LHCN-M2 (cell line): ENCODE measurements around the gene PACS2. TPM values are rescaled to one million over a fixed set of nuclear protein-coding genes. Genes with fewer than 3 reads are reported as not detected.
A peak's percentile ranks its signal among the peaks of the same experiment; 100 is the strongest.

Experiments used
- DNase-seq: peaks from one replicate; pipeline ENCODE4 v3.0.0-alpha.2; 2012; ENCODE audit warnings: low read depth
- total RNA-seq: library from RNA; depleted of rRNA; stranded (reverse); fragments of >200 nt; gene quantifications from 2 replicates; pipeline ENCODE4 v1.2.3, GENCODE V29; 2014

Gene PACS2
- total RNA-seq, 1 experiment from 2014 or later: 45.3 TPM

DNA sequence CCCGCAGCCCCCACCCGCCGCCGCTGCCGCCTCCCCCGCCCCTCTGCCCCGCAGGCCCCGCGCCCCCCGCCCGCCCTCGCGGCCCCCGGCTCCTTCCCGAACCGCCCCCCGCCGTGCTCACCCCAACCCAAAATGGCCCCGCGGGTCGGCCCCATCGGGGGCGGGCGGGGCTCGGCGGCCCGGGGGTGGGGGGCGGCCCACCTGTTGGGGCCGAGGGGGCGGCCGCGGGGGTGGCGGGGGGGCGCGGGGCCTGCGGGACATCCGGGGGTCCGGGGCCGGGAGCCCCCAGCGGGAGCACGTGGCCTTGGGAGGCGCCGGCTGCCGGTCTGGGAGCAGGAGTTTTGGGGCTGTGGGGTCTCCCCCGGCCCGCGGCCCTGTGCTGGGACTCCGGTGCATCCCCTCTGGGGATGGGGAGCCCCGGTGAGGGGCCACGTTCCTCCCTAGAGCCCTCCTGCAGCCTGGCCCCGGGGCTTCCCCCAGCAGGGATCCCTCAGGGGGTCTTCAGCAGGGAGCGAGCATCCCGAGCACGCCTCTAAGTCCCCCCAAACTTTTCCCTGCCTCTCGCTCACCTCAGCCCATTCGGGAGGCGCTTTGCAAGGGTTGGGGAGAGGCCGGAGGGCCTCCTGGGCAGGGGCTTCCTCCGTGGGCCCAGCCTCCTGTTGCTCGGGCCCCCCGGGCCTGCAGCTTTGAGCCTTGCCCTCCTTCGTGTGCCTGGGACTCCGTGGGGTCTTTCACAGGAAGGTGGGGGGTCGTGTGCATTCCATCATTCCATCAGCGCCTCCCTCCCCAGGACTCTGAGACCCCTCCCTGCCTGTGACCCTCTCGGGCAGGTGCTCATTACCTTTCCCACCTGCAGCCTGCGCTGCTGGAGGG is 105.8 kb downstream of the PACS2 start:
- DNase-seq: no peak

DNA sequence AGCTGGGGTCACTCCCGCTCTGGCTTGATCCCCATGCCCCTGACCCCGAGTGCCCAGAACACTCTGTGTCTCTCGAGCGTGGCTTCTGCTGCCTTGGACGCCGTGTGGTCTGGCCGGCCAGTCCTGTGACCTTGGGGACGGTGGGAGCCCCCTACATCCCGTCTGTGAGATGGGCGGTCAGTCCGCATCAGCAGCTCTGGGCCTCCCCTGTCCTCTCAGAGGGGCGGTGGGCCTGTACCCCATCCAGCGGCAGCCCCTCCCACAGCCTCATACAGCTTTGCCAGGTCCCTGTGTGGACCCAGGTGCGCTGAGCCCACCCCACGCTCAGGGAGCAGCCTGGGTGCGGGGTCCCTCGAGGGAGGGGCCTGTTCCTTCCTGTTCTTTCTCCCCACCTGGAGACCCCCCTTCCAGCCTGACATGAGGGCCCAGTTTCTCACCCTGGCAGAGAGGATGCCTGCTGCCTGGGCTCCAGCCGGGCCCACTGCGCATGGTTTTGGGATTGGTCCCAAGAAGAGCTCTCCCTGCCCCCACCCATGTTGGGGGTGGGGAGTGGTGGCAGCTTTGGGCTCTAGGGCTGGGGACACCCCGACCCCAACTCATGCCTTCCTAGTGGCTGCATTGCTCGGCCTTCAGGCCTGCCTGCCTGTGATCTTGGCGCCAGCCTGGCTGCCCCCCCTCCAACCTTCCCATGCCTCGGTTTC is 106.6 kb downstream of the PACS2 start:
- DNase-seq: no peak

DNA sequence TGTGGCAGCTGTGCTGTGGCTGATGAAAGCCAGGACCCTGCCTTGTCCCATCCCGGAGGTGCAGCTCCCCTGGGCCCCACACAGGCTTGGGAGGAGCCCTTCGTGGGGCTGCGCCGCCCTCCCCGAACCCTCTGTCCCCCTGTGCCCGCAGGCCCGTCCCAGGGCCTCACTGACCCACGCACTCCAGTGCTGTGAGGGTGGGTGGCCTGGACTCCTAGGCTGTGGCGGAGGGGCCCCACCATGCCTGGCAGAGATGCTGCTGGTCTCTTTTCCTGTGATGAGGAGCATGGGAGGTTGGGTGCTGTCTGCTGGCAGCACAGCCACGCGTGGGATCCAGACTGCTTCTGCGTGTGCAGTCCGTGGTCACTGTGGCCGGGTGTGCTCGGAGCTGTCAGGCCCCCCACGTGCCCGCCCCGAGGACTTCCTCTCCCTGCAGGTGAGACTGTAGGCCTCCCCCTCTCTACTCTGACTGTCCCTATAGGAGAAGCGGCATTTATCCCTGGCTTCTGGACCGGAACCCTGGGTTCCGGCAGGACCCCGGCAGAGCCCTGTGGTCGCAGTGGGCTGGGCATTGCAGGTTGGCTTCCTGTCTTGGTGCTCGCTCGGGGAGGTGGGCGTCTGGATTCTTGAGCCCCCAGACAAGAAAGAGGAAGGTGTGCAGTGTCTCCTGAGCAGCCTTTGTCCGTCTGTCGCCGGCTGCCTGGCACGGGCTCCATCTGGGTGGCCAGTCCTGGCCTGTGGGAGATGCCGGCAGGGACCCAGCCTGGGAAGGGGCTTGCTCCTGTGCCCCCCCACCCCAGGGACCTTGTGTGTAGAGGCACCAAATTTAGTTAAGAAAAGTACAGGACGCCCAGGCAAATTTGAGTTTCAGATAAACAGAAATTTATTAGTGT is 107.4 kb downstream of the PACS2 start:
- DNase-seq: no peak

DNA sequence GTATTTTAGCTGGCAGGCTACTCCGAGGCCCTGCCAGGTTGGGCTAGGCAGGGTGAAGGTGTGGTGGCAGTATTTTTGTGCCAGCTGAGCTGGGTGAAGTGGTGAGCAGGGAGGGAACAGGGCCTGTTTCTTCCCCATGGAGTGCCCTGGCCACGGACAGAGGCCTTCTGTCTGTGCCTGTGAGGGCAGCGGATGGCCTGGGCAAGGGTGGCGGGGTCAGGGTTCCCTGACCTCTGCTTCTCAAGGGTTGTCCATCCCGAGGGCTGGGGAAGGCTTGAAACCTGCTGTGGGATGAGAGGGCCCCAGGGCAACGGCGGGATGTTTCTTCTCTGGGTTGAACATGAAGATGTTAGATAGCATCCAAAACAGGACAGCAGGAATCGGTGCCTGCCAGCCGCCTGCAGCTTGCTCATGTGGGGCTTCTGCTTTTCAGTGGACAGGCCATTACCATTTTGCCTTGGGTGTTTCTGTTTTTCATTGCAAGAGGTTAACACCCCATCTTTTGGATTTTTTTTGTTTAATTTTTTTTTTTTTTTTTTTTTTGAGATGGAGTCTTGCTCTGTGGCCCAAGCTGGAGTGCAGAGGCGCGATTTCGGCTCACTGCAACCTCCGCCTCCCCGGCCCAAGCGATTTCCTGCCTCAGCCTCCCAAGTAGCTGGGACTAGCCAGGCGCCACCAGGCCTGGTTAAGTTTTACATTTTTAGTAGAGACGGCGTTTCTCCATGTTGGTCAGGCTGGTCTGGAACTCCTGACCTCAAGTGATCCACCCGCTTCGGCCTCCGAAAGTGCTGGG is 108.3 kb downstream of the PACS2 start:
- no peak for DNase-seq

DNA sequence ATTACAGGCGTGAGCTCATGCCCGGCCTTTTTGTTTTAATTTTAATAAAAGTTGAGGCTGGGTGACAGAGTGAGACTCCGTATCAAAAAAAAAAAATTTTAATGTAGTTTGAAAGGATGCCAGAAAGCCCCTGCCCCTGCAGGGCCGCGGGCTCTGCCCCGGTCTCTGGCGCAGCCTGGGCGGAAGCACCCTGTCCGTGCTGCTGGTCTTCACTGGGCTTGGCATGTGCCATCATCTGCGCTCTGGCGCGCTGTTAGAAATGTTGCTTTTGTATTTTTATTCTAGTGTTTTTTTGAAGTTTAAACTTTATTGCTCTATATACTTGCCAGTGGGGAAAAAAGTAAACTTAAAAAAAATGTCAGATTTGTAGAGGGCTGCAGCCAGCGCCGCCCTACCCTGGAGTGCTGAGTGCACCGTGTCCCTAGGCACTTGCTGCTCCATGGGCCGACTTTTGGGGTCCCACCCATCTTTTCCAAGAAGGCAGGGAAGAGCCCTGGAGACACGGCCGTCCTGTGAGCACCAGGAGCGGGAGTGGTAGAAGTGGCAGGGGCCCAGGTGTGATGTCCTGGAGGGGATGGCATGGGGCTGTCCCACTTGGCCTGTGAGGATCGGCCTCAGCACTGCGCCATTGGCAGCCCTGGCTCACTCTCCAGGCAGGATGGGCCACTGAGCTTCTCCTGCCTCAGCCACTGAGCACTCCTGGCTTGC is 109.1 kb downstream of the PACS2 start:
- DNase-seq: no peak

DNA sequence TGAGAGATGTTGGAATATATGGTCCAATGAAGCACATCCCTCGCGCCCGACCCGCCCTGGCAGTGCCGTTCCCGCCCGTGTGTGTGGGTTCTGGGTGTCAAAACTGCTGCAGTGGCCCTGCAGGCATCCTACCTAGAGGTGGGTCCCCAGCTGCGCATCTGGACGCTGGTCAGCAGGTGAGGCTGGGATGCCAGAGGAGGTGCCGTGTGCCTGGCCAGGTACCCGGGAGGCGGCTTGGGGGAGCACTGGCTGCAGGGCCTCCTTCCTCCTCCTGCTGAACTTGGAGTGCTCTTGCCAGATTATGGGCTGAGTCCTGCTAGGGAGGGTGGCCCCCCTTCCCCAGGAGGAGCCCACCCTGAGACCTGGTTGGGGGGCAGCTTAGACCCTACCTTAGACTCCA is 110.3 kb downstream of the PACS2 start:
- DNase-seq: no peak

DNA sequence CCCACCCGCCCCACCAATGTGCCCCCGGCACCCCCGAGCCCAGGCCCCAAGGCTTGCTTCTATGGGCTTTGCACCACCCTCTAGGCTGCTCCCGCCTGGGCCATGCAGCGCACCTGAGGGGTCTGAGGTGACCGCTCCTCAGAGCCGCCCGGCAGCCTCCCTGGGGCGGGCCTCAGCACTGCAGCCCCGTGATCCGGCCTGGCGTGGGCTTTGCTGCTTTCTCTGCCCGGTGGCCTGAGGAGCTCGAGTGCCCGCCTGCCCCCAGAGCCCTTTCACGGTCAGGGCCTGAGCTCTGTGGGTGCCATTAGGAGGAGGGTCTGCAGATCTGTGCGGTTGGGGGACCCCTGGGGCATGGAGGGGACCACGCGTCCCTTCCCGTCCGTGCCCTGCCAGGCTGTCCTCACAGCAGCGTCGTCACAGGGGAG is 111.3 kb downstream of the PACS2 start:
- no peak for DNase-seq

DNA sequence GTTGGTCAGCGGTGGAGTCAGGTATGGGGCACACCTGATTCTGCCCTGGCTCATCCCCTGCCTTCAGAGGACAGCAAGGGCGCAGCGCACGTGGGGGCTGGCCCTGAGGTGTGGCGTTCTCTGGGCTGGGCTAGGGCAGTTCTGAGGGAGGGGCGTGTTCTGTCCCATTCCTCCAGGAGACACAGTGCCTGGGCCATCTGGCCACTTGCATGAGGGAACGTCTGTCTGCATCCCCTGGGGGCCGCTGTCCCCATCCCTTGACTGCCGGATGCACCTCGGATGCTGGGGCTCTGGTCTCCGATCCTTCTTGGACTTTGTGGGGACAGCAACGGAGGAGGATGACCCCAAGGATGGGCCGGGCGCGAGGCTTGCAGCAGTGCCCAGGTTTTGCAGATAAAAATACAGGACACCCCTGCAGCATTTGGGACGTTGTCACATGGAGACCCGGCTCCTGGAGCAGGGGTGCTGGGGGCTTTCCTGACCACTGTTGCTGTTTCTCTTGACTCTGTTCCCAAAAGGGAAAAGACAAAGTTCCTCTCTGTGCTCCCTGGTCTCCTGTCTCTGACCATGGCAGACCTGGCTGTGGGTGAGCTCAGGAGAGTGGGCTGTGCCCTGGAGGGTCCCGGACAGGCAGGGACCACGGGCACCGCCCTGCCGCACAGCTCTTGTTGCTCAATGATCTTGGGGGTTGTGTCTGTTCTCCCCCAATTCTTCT is 112.0 kb downstream of the PACS2 start:
- no peak for DNase-seq

DNA sequence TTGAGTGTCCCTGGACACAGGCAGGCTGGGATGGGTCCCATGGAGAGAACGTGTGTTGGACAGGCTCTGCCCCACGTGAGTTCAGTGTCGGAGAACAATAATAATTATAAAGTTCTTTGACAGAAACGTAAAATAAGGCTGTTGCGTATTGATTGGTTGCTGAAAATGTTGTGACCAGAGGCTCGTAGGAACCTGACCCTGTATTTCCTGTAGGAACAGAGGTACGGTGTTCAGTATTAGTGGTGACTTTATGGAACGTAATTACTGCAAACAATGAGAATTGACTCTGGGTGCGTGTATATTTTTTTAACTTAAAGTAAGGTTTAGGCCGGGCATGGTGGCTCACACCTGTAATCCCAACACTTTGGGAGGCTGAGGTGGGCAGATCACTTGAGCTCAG is 112.9 kb downstream of the PACS2 start:
- no peak for DNase-seq

DNA sequence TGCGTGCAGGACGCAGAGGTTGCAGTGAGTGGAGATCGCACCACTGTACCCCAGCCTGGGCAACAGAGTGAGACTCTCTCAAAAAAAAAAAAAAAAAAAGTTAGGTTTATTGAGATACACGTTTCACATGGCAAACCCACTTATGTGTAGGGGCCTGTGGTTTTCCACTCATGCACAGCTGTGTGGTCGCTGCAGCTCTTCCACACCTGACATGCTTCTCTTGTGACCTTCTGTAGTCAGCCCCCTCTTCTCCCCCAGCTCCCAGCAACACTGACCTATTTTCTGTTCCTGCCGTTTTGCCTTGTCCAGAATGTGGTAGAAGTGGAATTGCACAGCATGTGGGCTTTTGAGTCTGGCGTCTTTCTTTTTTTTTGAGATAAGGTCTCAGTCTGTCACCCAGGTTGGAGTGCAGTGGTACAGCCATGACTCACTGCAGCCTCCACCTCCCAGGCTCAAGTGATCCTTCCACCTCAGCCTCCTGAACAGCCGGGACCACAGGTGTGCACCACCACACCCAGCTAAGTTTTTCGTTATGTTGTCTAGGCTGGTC is 113.5 kb downstream of the PACS2 start:
- DNase-seq: no peak

DNA sequence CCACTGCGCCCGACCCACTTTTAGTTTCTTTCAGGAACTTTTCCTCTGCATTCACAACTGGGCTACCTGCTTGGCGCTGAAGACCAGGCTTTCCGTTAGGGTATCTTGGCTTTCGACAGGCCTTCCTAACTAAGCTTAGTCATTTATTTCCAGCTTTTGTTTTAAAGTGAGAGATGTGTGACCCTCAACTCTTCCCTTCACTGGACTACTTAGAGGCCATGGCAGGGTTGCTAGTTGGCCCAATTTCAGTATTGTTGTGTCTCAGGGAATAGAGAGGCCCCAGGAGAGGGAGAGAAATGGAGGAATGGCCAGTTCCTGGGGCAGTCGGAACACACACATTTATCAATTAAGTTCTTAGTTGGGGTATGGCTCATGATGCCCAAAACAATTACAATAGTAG is 115.5 kb downstream of the PACS2 start:
- no peak for DNase-seq

DNA sequence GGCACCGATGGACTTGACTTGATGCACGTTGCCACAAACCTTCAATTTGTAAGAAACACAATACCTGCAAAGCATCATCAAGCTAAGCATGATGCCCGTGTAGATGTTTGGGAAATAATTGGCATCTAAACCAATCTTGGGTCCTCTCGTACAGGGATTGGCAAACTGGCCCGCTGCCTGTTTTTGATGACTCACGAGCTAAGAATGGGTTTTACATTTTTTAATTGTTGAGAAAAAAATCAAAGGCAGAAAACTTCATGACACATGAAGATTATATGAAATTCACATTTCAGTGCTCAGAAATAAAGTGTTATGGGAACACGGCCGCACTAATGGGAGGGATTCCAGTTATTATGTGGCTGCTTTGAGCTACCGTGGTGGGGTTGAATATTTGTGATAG is 116.0 kb downstream of the PACS2 start:
- DNase-seq: peak; percentile 87

DNA sequence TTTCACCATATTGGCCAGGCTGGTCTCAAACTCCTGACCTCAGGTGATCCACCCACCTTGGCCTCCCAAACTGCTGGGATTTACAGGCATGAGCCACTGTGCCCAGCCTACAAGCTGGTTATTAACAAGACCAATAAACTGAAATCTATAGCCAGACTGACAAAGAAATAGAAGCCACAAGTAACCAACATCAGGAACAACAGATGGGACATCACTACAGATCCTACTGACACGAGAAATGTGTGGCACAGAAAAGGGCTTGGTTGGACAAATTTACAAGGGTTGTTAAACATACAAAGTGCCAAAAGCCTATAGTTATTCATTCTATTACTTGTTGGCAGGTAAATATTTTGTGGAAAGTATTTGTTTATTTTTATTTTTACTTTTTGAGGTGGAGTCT is 116.7 kb downstream of the PACS2 start:
- no peak for DNase-seq

DNA sequence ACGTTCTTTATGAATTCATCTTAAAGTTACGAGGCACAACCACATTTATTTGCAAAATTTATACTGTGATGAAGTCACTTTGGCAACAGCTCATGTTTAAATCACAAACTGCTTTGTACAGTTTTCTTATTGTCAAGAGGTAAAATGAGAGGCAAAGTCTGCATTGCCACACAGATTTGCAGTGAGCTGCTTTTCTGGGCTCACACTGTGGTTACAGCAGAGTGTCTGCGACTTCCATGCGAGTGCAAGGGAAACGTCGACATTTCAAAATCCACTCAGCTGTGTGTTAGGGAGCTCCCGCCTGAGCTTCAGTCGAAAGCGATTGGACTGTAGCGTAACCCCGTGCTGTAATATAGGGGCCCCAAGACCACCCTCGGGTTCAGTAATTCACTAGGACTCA is 118.1 kb downstream of the PACS2 start:
- no peak for DNase-seq

DNA sequence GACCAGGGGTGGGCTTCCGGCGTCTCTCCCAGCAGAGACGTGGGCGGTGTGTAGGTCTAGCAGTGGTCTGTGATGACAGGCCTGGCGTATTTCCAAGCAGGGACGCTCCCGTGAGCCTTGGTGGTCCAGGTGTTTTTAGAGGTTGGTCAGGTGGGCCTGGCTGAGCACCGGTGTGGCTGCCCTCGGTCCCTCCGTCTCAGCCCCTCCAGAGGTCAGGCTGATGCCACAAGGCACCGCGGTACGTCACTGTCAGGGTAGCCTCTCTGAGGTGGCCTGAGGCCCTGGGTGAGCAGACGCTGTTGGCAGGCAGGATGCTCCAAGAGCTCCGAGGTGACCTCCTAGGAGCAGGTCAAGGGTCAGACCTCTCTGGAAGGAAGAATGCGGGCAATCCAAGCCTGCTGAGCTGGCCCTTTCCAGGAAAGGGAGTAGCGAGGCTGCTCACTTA is 118.6 kb downstream of the PACS2 start:
- no peak for DNase-seq

DNA sequence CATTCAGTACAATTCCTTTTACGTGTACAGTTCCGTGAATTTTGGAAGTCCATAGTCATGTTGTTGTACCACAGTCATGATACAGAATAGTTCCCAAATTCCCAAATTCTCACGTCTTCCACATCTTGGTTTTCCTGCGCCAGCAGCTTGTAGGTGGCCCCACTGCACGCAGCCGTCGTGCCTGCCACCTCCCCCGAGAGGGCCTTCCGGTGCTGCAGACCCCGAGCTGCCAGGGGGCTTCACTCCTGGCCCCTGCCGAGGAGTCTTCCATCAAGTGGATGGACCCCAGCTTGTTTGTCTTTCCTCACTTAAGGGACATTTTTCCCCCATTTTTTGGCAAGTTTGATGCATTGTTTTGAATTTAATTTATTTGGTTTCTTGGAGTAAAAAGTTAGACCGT is 121.9 kb downstream of the PACS2 start:
- DNase-seq: no peak

DNA sequence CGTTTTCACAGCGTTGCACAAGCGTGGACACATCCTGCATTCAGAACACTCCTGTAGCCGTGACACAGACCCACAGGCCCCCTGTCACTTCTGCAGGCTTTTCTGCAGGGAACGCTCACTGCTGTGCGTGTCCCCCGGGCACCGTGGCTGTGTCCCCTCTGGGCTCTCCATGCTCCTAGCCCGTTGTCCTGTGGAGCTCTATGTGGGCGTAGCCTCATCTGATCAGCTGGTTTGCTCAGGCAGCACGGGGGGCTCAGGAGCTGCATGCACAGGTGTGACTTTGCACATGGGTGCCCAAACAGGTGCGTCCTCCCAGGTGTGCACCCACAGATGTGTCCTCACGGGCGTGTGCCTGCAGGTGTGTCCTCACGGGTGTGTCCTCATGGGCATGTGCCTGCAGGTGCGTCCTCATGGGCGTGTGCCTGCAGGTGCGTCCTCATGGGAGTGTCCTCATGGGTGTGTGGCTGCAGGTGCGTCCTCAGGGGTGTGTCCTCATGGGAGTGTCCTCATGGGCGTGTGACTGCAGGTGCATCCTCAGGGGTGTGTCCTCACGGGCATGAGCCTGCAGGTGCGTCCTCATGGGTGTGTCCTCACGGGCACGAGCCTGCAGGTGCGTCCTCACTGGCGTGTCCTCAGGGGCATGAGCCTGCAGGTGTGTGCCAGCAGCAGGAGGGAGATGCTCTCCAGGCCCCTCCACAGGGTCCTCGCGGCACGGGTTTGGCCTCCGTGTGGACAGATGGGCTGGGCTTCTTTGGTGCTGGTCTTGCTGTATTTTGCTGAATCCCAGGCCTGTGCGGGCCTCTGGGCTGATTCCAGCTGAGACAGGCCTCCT is 122.6 kb downstream of the PACS2 start:
- no peak for DNase-seq

DNA sequence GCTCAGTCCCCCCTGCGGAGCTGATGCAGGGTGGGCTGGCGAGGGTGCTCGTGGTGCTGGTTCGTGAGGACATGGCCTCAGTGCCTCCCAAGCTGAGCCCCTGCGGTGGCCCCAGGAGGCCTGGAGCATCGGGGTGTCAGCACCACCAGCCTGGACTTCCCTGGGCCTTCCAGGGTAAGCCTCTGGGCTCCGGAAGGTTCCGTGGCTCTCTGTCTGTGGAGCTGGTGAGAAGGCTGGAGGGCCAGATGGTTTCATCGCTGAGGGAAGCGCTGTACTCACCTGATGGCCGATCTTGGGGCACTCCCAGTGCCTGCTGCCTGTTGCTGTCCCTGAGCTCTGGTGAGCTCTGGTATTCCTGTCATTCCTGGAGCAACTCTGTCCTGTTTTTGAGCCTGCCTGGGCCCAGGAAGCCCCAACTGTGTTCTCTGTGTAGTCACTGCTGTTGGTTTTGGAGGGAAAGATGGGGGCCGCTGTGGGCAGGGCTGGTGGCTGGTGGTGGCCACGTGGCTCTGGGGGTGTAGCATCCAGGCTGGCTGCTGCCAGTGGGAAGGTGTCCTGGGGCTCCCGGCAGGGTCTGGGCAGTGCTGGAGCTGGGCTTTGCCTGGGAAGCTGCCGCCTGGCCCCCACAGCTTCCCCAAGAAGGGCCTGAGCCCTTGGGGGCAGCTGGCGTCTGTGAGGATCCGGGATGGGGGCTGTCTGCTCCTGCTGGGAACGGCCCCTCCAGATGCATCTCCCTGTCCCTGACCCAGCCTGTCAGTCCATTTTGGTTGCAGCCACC is 123.4 kb downstream of the PACS2 start:
- no peak for DNase-seq
